Tongue (tissue), 2 donors: ENCODE data around the gene EDNRA. TPM values are rescaled to one million over a fixed set of nuclear protein-coding genes. Genes with fewer than 3 reads are reported as not detected.

Experiments
- DNase-seq: peaks from one replicate; pipeline ENCODE4 v3.0.0-alpha.2; 2015
- total RNA-seq: library from RNA; depleted of rRNA; stranded (reverse); fragments of >200 nt; gene quantifications from one replicate; pipeline ENCODE4 v1.2.3, GENCODE V29; 2014

Gene EDNRA
- total RNA-seq, 1 donor from 2014 or later: 34.5 TPM

- no peak for DNase-seq
Observed at GRCh38 chr4:147589586-147589985, 108.7 kb downstream of the EDNRA start.

- peak; percentile 88 for DNase-seq
Observed at GRCh38 chr4:147590249-147590920, 109.5 kb downstream of the EDNRA start.

- no peak for DNase-seq
Observed at GRCh38 chr4:147591106-147591505, 110.2 kb downstream of the EDNRA start.

GRCh38 chr4:147594107-147594506, 113.2 kb downstream of the EDNRA start:
- no peak for DNase-seq

Other genes starting within 250 kb of the EDNRA start
- 37.7 TPM for gene TMEM184C, start 136.3 kb downstream of the EDNRA start, total RNA-seq
- 19.3 TPM for gene PRMT9, start 203.1 kb downstream of the EDNRA start, total RNA-seq